H1 (cell line): ENCODE data around the gene KIAA1328. TPM values are rescaled to one million over a fixed set of nuclear protein-coding genes. Genes with fewer than 3 reads are reported as not detected.

ENCODE experiments used
- ATF2 ChIP-seq: IDR thresholded peaks from 2 replicates; pipeline ENCODE4 v1.6.1; 2012; ENCODE audit warnings: low read length, inconsistent platforms
- polyA plus RNA-seq, 7 experiments: library from polyadenylated mRNA; depleted of rRNA in 3 of 7; stranded (reverse) in 5 of 7; unstranded in 2 of 7; fragments of >200 nt in 5 of 7; fragments of 200-250 nt in 2 of 7; gene quantifications; 1 replicate in 5 of 7; 2 replicates in 1 of 7; 4 replicates in 1 of 7; pipeline versions ENCODE4 v1.2.1 to v1.2.3, GENCODE V29; 2011 to 2013; ENCODE audit warnings: missing spikeins in 2 of 7, mixed read lengths in 2 of 7
- total RNA-seq: library from RNA; stranded (reverse); fragmentation: NEBNext Ultra II Directional; extraction: Animal tissue kit (Norgen Biotek cat#: 25700); gene quantifications from 2 replicates; pipeline ENCODE4 v1.2.1, GENCODE V29; 2021

The KIAA1328 gene
- total and polyA plus RNA-seq, 2 of the 8 experiments (the other 6 are each of a cell fraction or from before 2014, with no cell fraction given) = 2.6 to 5.7 TPM

GRCh38 chr18:36950960-36951359 is 122.0 kb downstream of the KIAA1328 start (continued):
- no peak for TF ChIP-seq ATF2
- TF ChIP-seq, all 59 proteins: peak for 0
